ENCODE measurements around the gene ZNF536. TPM values are rescaled to one million over a fixed set of nuclear protein-coding genes. Genes with fewer than 3 reads are reported as not detected.

ZNF536 gene
- polyA plus RNA-seq, 1 of the 3 experiments (the other 2 are of a cell fraction): 0.41 TPM

- H2AFZ ChIP-seq (ENCODE audit: low read depth): no peak overlapping the region
- WGBS (ENCODE audit: low lambda C conversion rate): 24% methylated on average over 3 of the region's 3 CpGs
- H4K20me1 ChIP-seq (ENCODE audit: insufficient read depth): no peaks in the 10 kb centered on the region
- no peaks in the 10 kb centered on the region for H3K79me2 ChIP-seq (ENCODE audit: insufficient read depth)
- DNase-seq: no peak
- no peak overlapping the region for H3K4me2 ChIP-seq
- no peaks in the 10 kb centered on the region for H3K27me3 ChIP-seq (ENCODE audit: insufficient read depth)
- H3K4me3 ChIP-seq (ENCODE audit: low read depth in 2 of 2, low read length in 1 of 2): no peak overlapping the region
- TF ChIP-seq NRF1 (IDR thresholded peaks at IDR 0.05; ENCODE audit: low read depth, low read length): no peak
- no peak for TF ChIP-seq SIN3A (IDR thresholded peaks at IDR 0.05; ENCODE audit: borderline replicate concordance, low read depth, low read length)
- TF ChIP-seq MEF2A (IDR thresholded peaks at IDR 0.05; ENCODE audit: borderline replicate concordance, low read depth): no peak
- no peak for TF ChIP-seq PBX3 (IDR thresholded peaks at IDR 0.05)
- TF ChIP-seq RCOR1 (IDR thresholded peaks at IDR 0.05; ENCODE audit: low read length): no peak
- no peak for TF ChIP-seq NFIC (IDR thresholded peaks at IDR 0.05; ENCODE audit: borderline replicate concordance)
- no peak for TF ChIP-seq IRF3 (IDR thresholded peaks at IDR 0.05; ENCODE audit: low read depth, low read length)
- no peak for TF ChIP-seq ELF1 (IDR thresholded peaks at IDR 0.05)
- no peak for TF ChIP-seq RFX5 (IDR thresholded peaks at IDR 0.05; ENCODE audit: low read length)
- TF ChIP-seq TAF1 (IDR thresholded peaks at IDR 0.05; ENCODE audit: borderline replicate concordance, low read depth, low read length): no peak
- TF ChIP-seq USF2 (IDR thresholded peaks at IDR 0.05; ENCODE audit: borderline replicate concordance, low read depth, low read length): no peak
- no peak for TF ChIP-seq USF1 (IDR thresholded peaks at IDR 0.05; ENCODE audit: borderline replicate concordance, low read depth)
- no peak for TF ChIP-seq CHD2 (IDR thresholded peaks at IDR 0.05; ENCODE audit: low read length, partially characterized antibody)
- TF ChIP-seq GATA2 (CRISPR knock-in tag; IDR thresholded peaks at IDR 0.05): no peak
- TF ChIP-seq FOXJ3 (CRISPR knock-in tag; IDR thresholded peaks at IDR 0.05): no peak
- no peak for TF ChIP-seq TEAD4 (IDR thresholded peaks at IDR 0.05; ENCODE audit: borderline replicate concordance, insufficient read depth)
- no peak for TF ChIP-seq MAX (IDR thresholded peaks at IDR 0.05; ENCODE audit: low read depth)
- TF ChIP-seq GABPA (IDR thresholded peaks at IDR 0.05; ENCODE audit: low read depth): no peak
- H3F3A ChIP-seq (replicated peaks; ENCODE audit: insufficient read depth): no peaks in the 10 kb centered on the region
- no peak overlapping the region for H3K9ac ChIP-seq
- CTCF ChIA-PET: interaction anchor here (0.6 kb wide), 1 partner anchor 8 kb away, joined by 3 read pairs; no protein-coding TSS in a partner anchor
- no peaks in the 10 kb centered on the region for H3K9me2 ChIP-seq
- H3K9me3 ChIP-seq: no peaks in the 10 kb centered on the region
- no peaks in the 10 kb centered on the region; a peak in 2 of 4 replicates for H3K4me1 ChIP-seq (ENCODE audit: control insufficient read depth in 1 of 2, insufficient read depth in 2 of 2, low read depth in 1 of 2, low read length in 1 of 2)
- POLR2A ChIA-PET: no interaction called here
- no peak overlapping the region for H3K27ac ChIP-seq (ENCODE audit: low read depth in 2 of 2, low read length in 1 of 2)
- H3K36me3 ChIP-seq (replicated peaks in 1 of 2; ENCODE audit: control insufficient read depth in 1 of 2, insufficient read depth in 2 of 2, low read length in 1 of 2): no peaks in the 10 kb centered on the region
Observed at GRCh38 chr19:30408734-30409301, 36.6 kb downstream of the ZNF536 start.
